Measurements from ENCODE around the gene CAVIN1. TPM values are rescaled to one million over a fixed set of nuclear protein-coding genes. Genes with fewer than 3 reads are reported as not detected.
"Not testable (repeated sequence)": the region's sequence is repeated elsewhere in the genome, so short reads cannot be mapped to it uniquely, and the experiment has no call there.

Gene CAVIN1
- total RNA-seq, 2 experiments from 2014 or later, result 0.66 to 1.3 TPM

DNA sequence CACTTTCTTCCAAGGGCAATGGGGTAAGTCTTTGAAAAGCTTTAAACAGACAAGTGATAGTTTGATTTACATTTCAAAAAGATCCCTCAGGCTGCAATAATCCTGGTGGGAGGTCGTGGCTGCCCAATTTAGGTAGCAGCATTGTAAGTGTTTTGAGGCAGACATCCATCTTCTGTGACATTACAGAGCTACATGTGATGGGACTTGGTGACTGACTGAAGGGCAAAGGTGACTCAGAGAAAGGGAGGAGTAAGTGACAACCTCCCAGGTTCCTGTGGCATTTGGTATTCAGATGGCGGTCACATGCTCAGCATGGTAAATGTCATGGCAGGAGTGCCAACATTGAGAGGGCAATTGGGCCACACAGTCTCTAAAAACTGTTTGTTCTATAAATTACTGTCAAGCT is 61.3 kb downstream of the CAVIN1 start:
- H3K9me3 Mint-ChIP-seq (ENCODE audit: low read depth), result no peaks in the 10 kb centered on the region
- H3K27me3 Mint-ChIP-seq, result no peaks in the 10 kb centered on the region
- peak overlapping the region; percentile 71 for H3K27ac Mint-ChIP-seq
- H3K4me3 Mint-ChIP-seq, result no peak overlapping the region
- ATAC-seq (peak; percentile 86), DNase-seq (peak; percentile 71)
- CTCF ChIA-PET, result interaction anchor here (0.9 to 1.5 kb wide), 6 partner anchors 16 to 41 kb away, joined by 3 read pairs; no protein-coding TSS in a partner anchor
- H3K4me1 Mint-ChIP-seq, result peaks cover 67% of the 10 kb centered on the region
- H3K36me3 Mint-ChIP-seq, result peaks cover 28% of the 10 kb centered on the region

DNA sequence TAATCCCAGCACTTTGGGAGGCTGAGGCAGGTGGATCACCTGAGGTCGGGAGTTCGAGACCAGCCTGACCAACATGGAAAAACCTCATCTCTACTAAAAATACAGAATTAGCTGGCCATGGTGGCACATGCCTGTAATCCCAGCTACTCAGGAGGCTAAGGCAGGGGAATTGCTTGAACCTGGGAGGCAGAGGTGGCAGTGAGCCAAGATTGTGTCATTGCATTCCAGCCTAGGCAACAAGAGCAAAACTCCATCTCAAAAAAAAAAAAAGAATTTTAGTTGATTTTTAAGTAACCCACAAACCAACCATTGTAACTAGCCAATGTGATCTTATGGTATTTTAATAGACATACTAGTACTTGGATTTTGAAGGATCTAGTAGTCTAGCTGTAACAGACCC is 62.7 kb downstream of the CAVIN1 start:
- Mint-ChIP-seq H3K4me1 (peaks cover 64% of the 10 kb centered on the region), H3K36me3 (peaks cover 26% of the 10 kb centered on the region)
- not testable (repeated sequence) for ATAC-seq; DNase-seq; H3K4me3 Mint-ChIP-seq; H3K27ac Mint-ChIP-seq; H3K9me3 Mint-ChIP-seq (ENCODE audit: low read depth); H3K27me3 Mint-ChIP-seq
- CTCF ChIA-PET, result interaction anchor here (1.1 to 1.2 kb wide), 2 partner anchors 25 to 167 kb away, joined by 3 read pairs; no protein-coding TSS in a partner anchor

DNA sequence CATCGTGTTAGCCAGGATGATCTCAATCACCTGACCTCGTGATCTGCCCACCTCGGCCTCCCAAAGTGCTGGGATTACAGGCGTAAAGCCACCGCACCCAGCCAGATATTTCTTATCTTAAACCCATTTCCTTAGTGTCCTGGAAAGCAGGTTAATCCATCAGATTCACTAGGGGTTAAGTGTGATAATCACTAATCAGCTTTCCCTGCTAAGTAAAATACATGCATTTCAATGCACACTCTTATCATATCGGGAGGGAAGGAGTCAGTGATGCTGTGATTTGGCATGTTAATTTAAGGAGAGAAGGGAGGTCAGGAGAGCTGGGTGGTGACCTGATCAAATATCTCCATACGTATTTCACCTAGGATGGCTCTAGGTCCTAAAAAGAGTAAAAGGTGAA is 63.9 kb downstream of the CAVIN1 start:
- CTCF ChIA-PET, result interaction anchor here (0.5 to 1.9 kb wide), 7 partner anchors 9 to 168 kb away, joined by 3 to 5 read pairs (median 3); partner anchors contain the start of gene CAVIN1
- no peaks in the 10 kb centered on the region for H3K27me3 Mint-ChIP-seq
- H3K27ac Mint-ChIP-seq, result no peak overlapping the region
- H3K9me3 Mint-ChIP-seq (ENCODE audit: low read depth), result no peaks in the 10 kb centered on the region
- peaks cover 59% of the 10 kb centered on the region for H3K4me1 Mint-ChIP-seq
- ATAC-seq (no peak), DNase-seq (no peak)
- no peak overlapping the region for H3K4me3 Mint-ChIP-seq
- peaks cover 26% of the 10 kb centered on the region for H3K36me3 Mint-ChIP-seq

DNA sequence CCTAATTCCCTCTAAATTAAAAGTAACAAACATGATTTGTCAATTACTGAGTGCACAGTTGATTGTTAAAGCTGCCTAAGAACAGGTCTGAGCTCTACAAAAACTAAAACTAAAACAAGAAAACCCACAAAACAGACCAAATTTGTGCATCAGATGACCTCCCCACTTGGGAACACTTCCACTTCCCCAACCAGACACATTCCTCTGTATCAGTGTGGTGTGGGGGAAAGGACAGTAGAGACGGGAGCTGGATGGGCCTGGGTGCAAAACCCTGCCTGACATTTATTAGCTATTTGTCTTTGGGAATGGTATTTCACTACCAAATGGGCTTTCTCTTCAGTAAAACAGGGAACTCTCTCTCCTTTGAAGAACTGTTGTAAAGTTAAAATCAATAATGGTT is 64.6 kb downstream of the CAVIN1 start:
- no peaks in the 10 kb centered on the region for H3K9me3 Mint-ChIP-seq (ENCODE audit: low read depth)
- no peak for DNase-seq
- peaks cover 57% of the 10 kb centered on the region for H3K4me1 Mint-ChIP-seq
- no peaks in the 10 kb centered on the region for H3K27me3 Mint-ChIP-seq
- ATAC-seq, result no peak
- H3K36me3 Mint-ChIP-seq, result peaks cover 23% of the 10 kb centered on the region
- H3K27ac Mint-ChIP-seq, result no peak overlapping the region
- CTCF ChIA-PET, result interaction anchor here (0.7 to 1.9 kb wide), 5 partner anchors 30 to 65 kb away, joined by 3 to 5 read pairs (median 4); partner anchors contain the start of genes CAVIN1 and STAT3
- H3K4me3 Mint-ChIP-seq, result no peak overlapping the region

DNA sequence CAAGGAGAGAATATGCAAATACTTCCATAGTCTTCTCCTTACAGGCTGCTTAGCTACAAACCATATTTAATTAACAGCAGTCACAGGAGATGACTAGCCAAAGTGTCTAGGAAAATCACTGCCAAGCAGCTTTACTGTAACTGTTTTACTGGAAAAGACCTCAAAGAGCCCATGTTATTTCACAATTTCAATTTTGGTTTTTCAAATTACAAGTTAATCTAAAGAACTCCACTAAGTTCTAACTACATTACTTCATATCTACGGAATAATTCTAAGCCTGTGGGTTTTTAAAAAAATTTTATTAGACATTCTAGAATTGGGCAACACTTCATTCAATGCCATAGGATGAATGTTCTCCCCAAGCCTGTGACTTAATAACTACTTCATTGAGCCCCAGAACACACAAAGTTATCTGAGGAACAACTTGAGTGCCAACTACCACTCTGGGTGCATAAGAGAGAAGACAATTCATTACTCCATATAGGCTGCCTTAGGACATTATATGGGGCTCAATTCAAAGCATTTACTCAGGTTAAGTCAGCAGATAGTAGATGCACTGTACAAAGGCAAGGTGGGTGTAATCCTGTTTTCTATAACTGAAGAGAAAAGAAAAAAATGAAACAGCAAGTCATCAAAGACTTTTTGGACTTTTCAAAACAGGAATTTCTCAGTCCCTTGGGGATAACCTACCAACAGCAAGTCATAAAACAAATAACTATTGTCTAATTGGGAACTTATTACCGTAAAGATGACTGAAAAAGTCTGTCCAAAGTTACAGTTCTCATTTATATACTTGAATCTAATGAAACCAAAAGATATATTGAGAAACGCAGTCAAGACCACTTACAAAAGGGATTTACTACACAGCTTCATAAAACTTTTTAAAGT is 67.9 kb downstream of the CAVIN1 start:
- Mint-ChIP-seq H3K27me3 (no peaks in the 10 kb centered on the region), H3K4me3 (no peak overlapping the region), H3K27ac (no peak overlapping the region), H3K4me1 (peaks cover 33% of the 10 kb centered on the region), H3K9me3 (ENCODE audit: low read depth) (no peaks in the 10 kb centered on the region), H3K36me3 (peaks cover 13% of the 10 kb centered on the region)
- CTCF ChIA-PET, result interaction anchor here (0.7 to 1.7 kb wide), 2 partner anchors 32 to 553 kb away, joined by 3 to 7 read pairs; no protein-coding TSS in a partner anchor
- no peak for DNase-seq
- no peak for ATAC-seq

Other genes starting within 250 kb of the CAVIN1 start
- under 1 TPM; 0.09 to 0.56 TPM for gene KCNH4, start 242.1 kb downstream of the CAVIN1 start, total RNA-seq
- not detected for gene HCRT, start 237.8 kb downstream of the CAVIN1 start, total RNA-seq
- gene GHDC, start 228.8 kb downstream of the CAVIN1 start, total RNA-seq, result 10 to 100 TPM; 17.0 to 18.0 TPM
- gene STAT5B, start 146.9 kb downstream of the CAVIN1 start, total RNA-seq, result 100 to 1,000 TPM; 112 to 116 TPM
- 100 to 1,000 TPM; 118 to 127 TPM for gene STAT5A, start 134.8 kb downstream of the CAVIN1 start, total RNA-seq
- 10 to 100 TPM; 90.5 to 97.6 TPM for gene STAT3, start 34.8 kb downstream of the CAVIN1 start, total RNA-seq
- gene ATP6V0A1, start 35.6 kb upstream of the CAVIN1 start, total RNA-seq, result 1 to 10 TPM; 4.6 to 6.0 TPM
- 10 to 100 TPM; 18.2 to 19.4 TPM for gene NAGLU, start 113.0 kb upstream of the CAVIN1 start, total RNA-seq
- 1 to 10 TPM in 1 of 2 experiments, under 1 TPM in 1; 0.70 to 1.1 TPM for gene HSD17B1, start 129.7 kb upstream of the CAVIN1 start, total RNA-seq
- 100 to 1,000 TPM in 1 of 2 experiments, 10 to 100 TPM in 1; 95.9 to 108 TPM for gene COASY, start 138.9 kb upstream of the CAVIN1 start, total RNA-seq
- gene MLX, start 143.8 kb upstream of the CAVIN1 start, total RNA-seq, result 10 to 100 TPM; 54.8 to 60.4 TPM
- 10 to 100 TPM; 24.4 to 25.5 TPM for gene PSMC3IP, start 154.5 kb upstream of the CAVIN1 start, total RNA-seq
- gene RETREG3, start 186.1 kb upstream of the CAVIN1 start, total RNA-seq, result 10 to 100 TPM; 46.7 to 54.2 TPM
- gene TUBG1, start 186.4 kb upstream of the CAVIN1 start, total RNA-seq, result 100 to 1,000 TPM in 1 of 2 experiments, 10 to 100 TPM in 1; 92.3 to 103 TPM
- gene TUBG2, start 236.0 kb upstream of the CAVIN1 start, total RNA-seq, result 10 to 100 TPM; 13.5 to 14.6 TPM

All from activated CD8-positive, alpha-beta memory T cell treated with anti-CD3 and anti-CD28 coated beads, Interleukin-2, amount 10 ng/mL, durations not matched to agents 7 days and 5 days (primary cell).